BJ (cell line): Measurements from ENCODE around the gene IL1RL2. TPM values are rescaled to one million over a fixed set of nuclear protein-coding genes. Genes with fewer than 3 reads are reported as not detected.

Experiments
- CTCF ChIA-PET: fragments of 350-600 bp; formaldehyde crosslinking; extraction: SDS; loops from one replicate; lab custom pipeline; 2021; ENCODE audit warnings: antibody characterized with exemption, inconsistent platforms; lab: Yijun Ruan, JAX
- POLR2A ChIA-PET: fragments of 300-600 bp; sonication (Branson Sonifier 250); formaldehyde crosslinking; extraction: SDS; loops from one replicate; lab custom pipeline; 2021; ENCODE audit warnings: antibody characterized with exemption; lab: Charles Lee
- DNase-seq: peaks from one replicate; pipeline ENCODE4 v3.0.0-alpha.2; 2011; ENCODE audit warnings: low read depth
- H3K27me3 ChIP-seq: 2 replicates; pipeline ENCODE4 v1.6.0; 2011; ENCODE audit warnings: low read length; ENCODE audit not compliant: control insufficient read depth, insufficient read depth
- H3K36me3 ChIP-seq: 2 replicates; pipeline ENCODE4 v1.5.1; 2011; ENCODE audit warnings: low read length; ENCODE audit not compliant: control insufficient read depth, insufficient read depth
- H3K4me3 ChIP-seq: 2 replicates; pipeline ENCODE4 v1.5.1; 2011; ENCODE audit warnings: low read depth, mild to moderate bottlenecking, control low read depth, low read length
- polyA plus RNA-seq: library from polyadenylated mRNA; depleted of rRNA; stranded (reverse); fragments of >200 nt; gene quantifications from 2 replicates; pipeline ENCODE4 v1.2.3, GENCODE V29; 2011
- TF ChIP-seq, protein P1 (sequence below): IDR thresholded peaks from 2 replicates; pipeline ENCODE4 v1.5.1; 2011; ENCODE audit warnings: low read depth, mild to moderate bottlenecking, control low read depth, inconsistent platforms, low read length, moderate library complexity; ENCODE audit not compliant: insufficient read depth

IL1RL2 gene
- polyA plus RNA-seq, 1 experiment = 0.09 TPM

DNA sequence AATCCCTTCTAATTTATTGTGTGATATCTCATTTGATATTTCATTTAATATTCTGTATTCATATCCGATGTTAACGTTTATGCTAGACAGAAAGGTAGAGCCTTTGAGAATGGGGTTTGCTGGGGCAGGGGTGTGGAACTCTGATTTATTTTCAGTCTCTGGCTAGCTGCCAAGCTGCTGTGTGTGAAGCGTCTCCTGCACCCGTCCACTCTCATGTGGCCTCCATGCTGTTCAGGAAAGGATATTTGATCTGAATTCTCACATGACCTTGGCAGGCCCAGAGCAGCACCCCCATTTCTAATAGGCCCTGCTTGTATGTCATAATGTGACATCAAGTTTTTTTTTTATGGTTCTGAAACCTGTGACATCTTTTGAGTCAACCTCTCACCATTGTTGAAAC lies 42.7 kb upstream of the IL1RL2 start:
- Histone ChIP-seq H3K27me3 (no peaks in the 10 kb centered on the region), H3K4me3 (peak overlapping the region; percentile 61), H3K36me3 (peaks cover 13% of the 10 kb centered on the region)
- ChIA-PET POLR2A (no interaction called here), CTCF (interaction anchor here (0.5 to 3.2 kb wide), 7 partner anchors 9 to 124 kb away, joined by 3 to 16 read pairs (median 3); no protein-coding TSS in a partner anchor)
- TF ChIP-seq, protein P1, sequence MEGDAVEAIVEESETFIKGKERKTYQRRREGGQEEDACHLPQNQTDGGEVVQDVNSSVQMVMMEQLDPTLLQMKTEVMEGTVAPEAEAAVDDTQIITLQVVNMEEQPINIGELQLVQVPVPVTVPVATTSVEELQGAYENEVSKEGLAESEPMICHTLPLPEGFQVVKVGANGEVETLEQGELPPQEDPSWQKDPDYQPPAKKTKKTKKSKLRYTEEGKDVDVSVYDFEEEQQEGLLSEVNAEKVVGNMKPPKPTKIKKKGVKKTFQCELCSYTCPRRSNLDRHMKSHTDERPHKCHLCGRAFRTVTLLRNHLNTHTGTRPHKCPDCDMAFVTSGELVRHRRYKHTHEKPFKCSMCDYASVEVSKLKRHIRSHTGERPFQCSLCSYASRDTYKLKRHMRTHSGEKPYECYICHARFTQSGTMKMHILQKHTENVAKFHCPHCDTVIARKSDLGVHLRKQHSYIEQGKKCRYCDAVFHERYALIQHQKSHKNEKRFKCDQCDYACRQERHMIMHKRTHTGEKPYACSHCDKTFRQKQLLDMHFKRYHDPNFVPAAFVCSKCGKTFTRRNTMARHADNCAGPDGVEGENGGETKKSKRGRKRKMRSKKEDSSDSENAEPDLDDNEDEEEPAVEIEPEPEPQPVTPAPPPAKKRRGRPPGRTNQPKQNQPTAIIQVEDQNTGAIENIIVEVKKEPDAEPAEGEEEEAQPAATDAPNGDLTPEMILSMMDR = no peak
- no peak for DNase-seq

DNA sequence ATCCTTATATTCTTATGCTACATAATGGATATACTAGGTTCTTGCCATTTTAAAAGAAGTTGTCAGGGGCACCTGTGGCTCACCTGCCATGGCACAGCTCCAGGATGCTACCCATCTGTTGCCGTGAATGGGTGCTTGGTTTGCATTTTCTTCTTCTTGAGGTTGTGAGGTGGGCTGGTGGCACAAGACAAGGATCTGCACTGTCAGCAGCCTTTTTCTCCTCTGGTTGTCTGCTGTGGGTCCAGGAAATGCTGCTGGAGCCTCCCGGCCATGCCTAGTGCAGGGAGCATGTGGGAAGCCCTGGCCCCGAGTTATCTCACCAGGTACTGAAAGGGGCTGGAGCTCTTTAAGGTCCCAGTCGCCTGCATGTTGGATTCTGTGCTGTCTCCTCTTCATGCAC lies 41.7 kb upstream of the IL1RL2 start:
- CTCF ChIA-PET = interaction anchor here (0.7 to 3.2 kb wide), 6 partner anchors 12 to 125 kb away, joined by 3 to 16 read pairs (median 3); no protein-coding TSS in a partner anchor
- POLR2A ChIA-PET = no interaction called here
- peaks cover 13% of the 10 kb centered on the region for H3K36me3 ChIP-seq
- TF ChIP-seq, protein P1 = no peak
- no peak for DNase-seq
- H3K4me3 ChIP-seq = no peak overlapping the region
- no peaks in the 10 kb centered on the region for H3K27me3 ChIP-seq

DNA sequence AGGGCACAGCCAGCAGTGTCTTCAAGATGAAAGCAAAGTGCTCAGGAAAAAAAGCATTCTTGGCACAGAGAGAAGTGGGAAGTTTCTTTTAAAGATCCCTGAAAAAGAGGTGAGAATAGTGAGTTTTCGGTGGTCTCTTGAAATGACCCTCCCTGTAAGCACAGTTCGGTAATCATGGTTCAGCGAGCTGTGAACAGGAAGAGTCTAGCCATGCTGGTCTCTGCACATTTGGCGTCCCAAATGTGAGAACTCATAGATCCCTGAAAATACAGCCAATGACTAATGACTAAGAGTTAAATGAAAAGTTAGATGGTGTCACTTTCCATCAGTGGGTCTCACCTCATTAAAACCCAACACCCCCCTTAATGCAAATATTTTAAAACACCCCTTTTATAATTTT lies 40.9 kb upstream of the IL1RL2 start:
- TF ChIP-seq, protein P1 = no peak
- ChIA-PET POLR2A (no interaction called here), CTCF (interaction anchor here (1.2 to 3.2 kb wide), 2 partner anchors 20 to 125 kb away, joined by 3 to 16 read pairs; no protein-coding TSS in a partner anchor)
- peaks cover 13% of the 10 kb centered on the region for H3K36me3 ChIP-seq
- no peaks in the 10 kb centered on the region for H3K27me3 ChIP-seq
- DNase-seq = no peak
- H3K4me3 ChIP-seq = no peak overlapping the region

DNA sequence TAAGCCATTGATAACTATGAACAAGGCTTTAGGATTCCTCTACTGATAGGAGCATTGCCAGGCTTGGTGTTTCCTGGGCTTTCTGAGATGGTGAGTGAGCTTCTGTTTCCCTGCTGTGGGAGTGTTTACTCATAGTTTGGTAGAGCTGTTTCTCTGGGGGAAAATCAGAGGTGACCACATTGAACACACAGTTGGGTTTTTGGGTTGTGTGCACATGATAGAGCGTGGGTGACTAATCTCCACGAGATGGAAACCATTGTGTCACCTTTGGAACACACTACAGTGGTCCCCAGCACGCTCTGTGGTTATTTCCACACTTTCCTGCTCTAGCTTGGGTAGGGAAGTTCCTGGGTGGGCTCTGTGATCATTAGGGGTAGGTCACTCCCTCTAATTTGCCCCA lies 38.9 kb upstream of the IL1RL2 start:
- DNase-seq = no peak
- TF ChIP-seq, protein P1 = no peak
- Histone ChIP-seq H3K36me3 (peaks cover 15% of the 10 kb centered on the region), H3K4me3 (no peak overlapping the region), H3K27me3 (no peaks in the 10 kb centered on the region)
- ChIA-PET CTCF (interaction anchor here (0.8 to 2.0 kb wide), 3 partner anchors 62 to 127 kb away, joined by 3 to 6 read pairs (median 3); no protein-coding TSS in a partner anchor), POLR2A (no interaction called here)

GRCh38 chr2:102149243-102149642 lies 37.6 kb upstream of the IL1RL2 start:
- Histone ChIP-seq H3K27me3 (no peaks in the 10 kb centered on the region), H3K4me3 (no peak overlapping the region), H3K36me3 (peaks cover 17% of the 10 kb centered on the region)
- TF ChIP-seq, protein P1 = no peak
- POLR2A ChIA-PET = no interaction called here
- CTCF ChIA-PET = interaction anchor here (0.7 to 1.8 kb wide), 2 partner anchors 18 to 63 kb away, joined by 3 read pairs; no protein-coding TSS in a partner anchor
- DNase-seq = no peak
